A673 (cell line): Measurements from ENCODE around the gene KCNIP3.

Source experiments
- CTCF ChIP-seq: fragments of 300-800, 200-600 bp; sonication (generic); conservative IDR thresholded peaks from 2 replicates; pipeline ENCODE4 v1.5.1; 2017; ENCODE audit warnings: low read depth, mild to moderate bottlenecking, antibody characterized with exemption, low read length, moderate library complexity, mixed read lengths
- EZH2 ChIP-seq: fragments of 200-600 bp; sonication (generic); IDR thresholded peaks from 2 replicates; pipeline ENCODE4 v1.6.1; 2017; ENCODE audit warnings: borderline replicate concordance, low read depth, mild to moderate bottlenecking, mixed read lengths, antibody characterized with exemption, low read length; ENCODE audit not compliant: poor library complexity, severe bottlenecking

- TF ChIP-seq CTCF (no peak), EZH2 (no peak)
These were observed 24.4 kb upstream of the KCNIP3 start for GRCh38 chr2:95272781-95273180.
